ENCODE data around the gene POLR3A. TPM values are rescaled to one million over a fixed set of nuclear protein-coding genes. Genes with fewer than 3 reads are reported as not detected.
A peak's percentile ranks its signal among the peaks of the same experiment; 100 is the strongest.

POLR3A gene
- polyA plus RNA-seq, 1 of the 3 experiments (the other 2 are of a cell fraction), result 10.8 TPM

- peaks cover 77 to 79% of the 10 kb centered on the region in 2 experiments for H3K36me3 ChIP-seq (replicated peaks in 1 of 2; ENCODE audit: control insufficient read depth in 1 of 2, insufficient read depth in 2 of 2, low read length in 1 of 2)
- no peaks in the 10 kb centered on the region for H3K4me1 ChIP-seq (ENCODE audit: control insufficient read depth in 1 of 2, insufficient read depth in 2 of 2, low read depth in 1 of 2, low read length in 1 of 2)
- ChIA-PET CTCF (interaction anchor here (1.0 to 1.1 kb wide), 2 partner anchors 13 to 158 kb away, joined by 3 read pairs; no protein-coding TSS in a partner anchor), POLR2A (interaction anchor here (0.5 kb wide), 1 partner anchor 88 kb away, joined by 3 read pairs; no protein-coding TSS in a partner anchor)
- no peak overlapping the region for H3K4me3 ChIP-seq (ENCODE audit: low read depth in 2 of 2, low read length in 1 of 2)
- H3K27ac ChIP-seq (ENCODE audit: low read depth in 2 of 2, low read length in 1 of 2), result no peak overlapping the region
- H3K9ac ChIP-seq, result no peak overlapping the region
- no peaks in the 10 kb centered on the region; the same call in 1 of the 2 replicates for H3K79me2 ChIP-seq (ENCODE audit: insufficient read depth)
- H3K9me3 ChIP-seq, result no peaks in the 10 kb centered on the region
- H3K4me2 ChIP-seq, result no peak overlapping the region
- H3F3A ChIP-seq (replicated peaks; ENCODE audit: insufficient read depth), result no peaks in the 10 kb centered on the region
- no peak for DNase-seq
- H2AFZ ChIP-seq (ENCODE audit: low read depth), result no peak overlapping the region
- H3K9me2 ChIP-seq, result no peaks in the 10 kb centered on the region
- 92% methylated on average over 15 of the region's 16 CpGs for WGBS (ENCODE audit: low lambda C conversion rate)
- TF ChIP-seq TAF1 (IDR thresholded peaks at IDR 0.05; ENCODE audit: borderline replicate concordance, low read depth, low read length), result no peak
- no peak for TF ChIP-seq TEAD4 (IDR thresholded peaks at IDR 0.05; ENCODE audit: borderline replicate concordance, insufficient read depth)
- no peak for TF ChIP-seq RXRA (IDR thresholded peaks at IDR 0.05; ENCODE audit: borderline replicate concordance, low read depth)
- peak; percentile 40 for TF ChIP-seq RAD21 (IDR thresholded peaks at IDR 0.05; ENCODE audit: low read length)
- no peak for TF ChIP-seq SMC3 (IDR thresholded peaks at IDR 0.05; ENCODE audit: low read depth, low read length)
- TF ChIP-seq POLR2AphosphoS5 (IDR thresholded peaks at IDR 0.05; ENCODE audit: low read depth, low read length), result no peak
- no peaks in the 10 kb centered on the region for H3K27me3 ChIP-seq (ENCODE audit: insufficient read depth)
- no peaks in the 10 kb centered on the region for H4K20me1 ChIP-seq (ENCODE audit: insufficient read depth)
Measured at GRCh38 chr10:78004215-78005026, 24.9 kb downstream of the POLR3A start.

DNA sequence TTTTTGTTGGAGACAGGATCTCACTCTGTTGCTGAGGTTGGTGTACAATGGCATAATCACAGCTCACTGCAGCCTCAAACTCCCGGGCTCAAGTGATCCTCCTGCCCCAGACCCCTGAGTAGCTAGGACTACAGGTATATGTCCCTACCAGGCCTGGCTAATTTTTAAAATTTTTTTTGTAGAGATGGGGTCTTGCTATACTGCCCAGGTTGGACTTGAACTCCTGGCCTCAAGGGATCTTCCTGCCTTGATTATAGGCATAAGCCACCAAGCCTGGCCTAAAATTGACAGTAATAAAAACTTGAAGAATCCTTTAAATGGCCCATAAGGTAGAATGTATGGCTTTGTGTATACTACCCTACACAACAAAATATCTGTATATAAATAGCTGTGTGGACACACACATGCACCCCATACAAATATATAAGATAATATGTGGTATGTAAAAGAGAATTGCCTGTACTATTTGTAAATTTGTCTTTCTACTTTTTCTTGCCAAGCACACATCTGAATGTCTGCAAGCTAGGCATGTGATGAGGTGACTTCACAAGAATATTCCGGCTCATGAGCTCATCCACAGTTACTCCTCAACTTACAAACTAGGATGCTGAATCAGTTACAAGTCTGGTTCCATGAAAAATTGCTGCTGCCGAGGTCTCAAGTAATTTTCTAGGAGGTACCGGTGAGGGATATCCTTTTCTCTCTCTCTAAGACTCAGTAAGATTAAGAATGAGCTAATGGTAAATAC lies 26.6 kb downstream of the POLR3A start:
- H3K79me2 ChIP-seq (ENCODE audit: insufficient read depth), result peaks cover 4% of the 10 kb centered on the region
- no peak overlapping the region for H3K4me2 ChIP-seq
- H3F3A ChIP-seq (replicated peaks; ENCODE audit: insufficient read depth), result no peaks in the 10 kb centered on the region
- no peak overlapping the region for H2AFZ ChIP-seq (ENCODE audit: low read depth)
- no peak overlapping the region for H3K9ac ChIP-seq
- ChIA-PET POLR2A (no interaction called here), CTCF (interaction anchor here (1.2 to 2.0 kb wide), 2 partner anchors 9 to 156 kb away, joined by 3 to 9 read pairs; no protein-coding TSS in a partner anchor)
- DNase-seq, result no peak
- H3K27ac ChIP-seq (ENCODE audit: low read depth in 2 of 2, low read length in 1 of 2), result no peak overlapping the region
- H3K36me3 ChIP-seq (replicated peaks in 1 of 2; ENCODE audit: control insufficient read depth in 1 of 2, insufficient read depth in 2 of 2, low read length in 1 of 2), result peaks cover 69 to 74% of the 10 kb centered on the region in 2 experiments
- TF ChIP-seq GABPA (IDR thresholded peaks at IDR 0.05; ENCODE audit: low read depth) (no peak), ELF1 (IDR thresholded peaks at IDR 0.05) (no peak), RAD21 (IDR thresholded peaks at IDR 0.05; ENCODE audit: low read length) (no peak), PBX3 (IDR thresholded peaks at IDR 0.05) (no peak), FOSL2 (IDR thresholded peaks at IDR 0.05; ENCODE audit: borderline replicate concordance, low read depth) (no peak), MEF2A (IDR thresholded peaks at IDR 0.05; ENCODE audit: borderline replicate concordance, low read depth) (no peak), IRF3 (IDR thresholded peaks at IDR 0.05; ENCODE audit: low read depth, low read length) (no peak), MAX (IDR thresholded peaks at IDR 0.05; ENCODE audit: low read depth) (no peak)
- no peaks in the 10 kb centered on the region for H3K4me1 ChIP-seq (ENCODE audit: control insufficient read depth in 1 of 2, insufficient read depth in 2 of 2, low read depth in 1 of 2, low read length in 1 of 2)
- H3K9me2 ChIP-seq, result no peaks in the 10 kb centered on the region
- no peaks in the 10 kb centered on the region for H4K20me1 ChIP-seq (ENCODE audit: insufficient read depth)
- no peaks in the 10 kb centered on the region for H3K9me3 ChIP-seq
- no peak overlapping the region for H3K4me3 ChIP-seq (ENCODE audit: low read depth in 2 of 2, low read length in 1 of 2)
- H3K27me3 ChIP-seq (ENCODE audit: insufficient read depth), result no peaks in the 10 kb centered on the region
- WGBS (ENCODE audit: low lambda C conversion rate), result 96% methylated on average over 4 of the region's 4 CpGs

All from SK-N-SH (cell line).